GM10266 (cell line): ENCODE data around the gene SH3TC2.
A peak's percentile ranks its signal among the peaks of the same experiment; 100 is the strongest.

ENCODE experiments used
- DNase-seq: peaks from one replicate; pipeline ENCODE4 v3.0.0; 2012; ENCODE audit errors: extremely low spot score
- CTCF ChIP-seq: IDR thresholded peaks from 2 replicates; pipeline ENCODE4 v1.5.1; 2012; ENCODE audit warnings: mild to moderate bottlenecking, low read depth; ENCODE audit not compliant: control insufficient read depth, insufficient read depth; ENCODE audit errors: missing control alignments

SH3TC2 gene

GRCh38 chr5:148962200-148962550 lies 100.7 kb downstream of the SH3TC2 start:
- no peak for TF ChIP-seq CTCF
- no peak for DNase-seq

- DNase-seq, result no peak
- no peak for TF ChIP-seq CTCF
These were observed 101.3 kb downstream of the SH3TC2 start for GRCh38 chr5:148961261-148962199.

- no peak for TF ChIP-seq CTCF
- DNase-seq, result no peak
These were observed 102.6 kb downstream of the SH3TC2 start for GRCh38 chr5:148960070-148960769.

GRCh38 chr5:148957591-148958202 lies 105.2 kb downstream of the SH3TC2 start:
- TF ChIP-seq CTCF, result peak; percentile 76

GRCh38 chr5:148956477-148957385 lies 106.1 kb downstream of the SH3TC2 start:
- no peak for DNase-seq
- no peak for TF ChIP-seq CTCF

More at GRCh38 chr5:148957591-148958202, 105.2 kb downstream of the SH3TC2 start:
- peak; percentile 38 for DNase-seq
